T-helper 2 cell treated with Interferon-gamma antibody and Interleukin-4, amounts not matched to agents 100 ng/mL and 5 ng/mL, for 36 hours (primary cell): ENCODE data around the gene TRIM71. TPM values are rescaled to one million over a fixed set of nuclear protein-coding genes. Genes with fewer than 3 reads are reported as not detected.
"Not testable (repeated sequence)": the region's sequence is repeated elsewhere in the genome, so short reads cannot be mapped to it uniquely, and the experiment has no call there.

ENCODE experiments used
- intact Hi-C: fragments of 100-400 bp; cut with micrococcal nuclease; formaldehyde crosslinking; loops from one replicate; pipeline ENCODE4 v1.15.1; 2023
- total RNA-seq: library from RNA; stranded (reverse); gene quantifications from 2 replicates; pipeline ENCODE4 v1.2.3, GENCODE V29; 2022

TRIM71 gene
- total RNA-seq, 1 donor from 2014 or later, result not detected

DNA sequence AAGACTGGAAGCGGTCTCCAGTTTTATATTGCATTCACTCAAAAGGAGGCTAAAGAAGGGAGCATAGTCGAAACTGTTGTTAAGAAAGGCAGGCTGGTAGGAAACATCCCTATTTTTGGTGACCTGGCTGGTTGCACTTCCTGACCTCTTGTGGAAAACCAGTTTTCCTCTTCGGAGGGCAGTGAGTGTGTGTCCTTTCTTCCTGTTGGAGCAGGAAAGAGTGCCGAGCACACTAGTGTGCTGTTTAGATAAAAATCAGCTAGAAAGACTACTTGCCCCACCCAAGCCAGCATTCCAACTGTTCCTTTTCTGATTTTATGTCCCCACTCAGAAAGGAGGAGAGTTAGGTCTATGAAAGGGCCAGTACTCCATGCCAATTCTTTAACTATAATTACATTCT lies 68.5 kb downstream of the TRIM71 start:
- intact Hi-C loops, result no loop called here

DNA sequence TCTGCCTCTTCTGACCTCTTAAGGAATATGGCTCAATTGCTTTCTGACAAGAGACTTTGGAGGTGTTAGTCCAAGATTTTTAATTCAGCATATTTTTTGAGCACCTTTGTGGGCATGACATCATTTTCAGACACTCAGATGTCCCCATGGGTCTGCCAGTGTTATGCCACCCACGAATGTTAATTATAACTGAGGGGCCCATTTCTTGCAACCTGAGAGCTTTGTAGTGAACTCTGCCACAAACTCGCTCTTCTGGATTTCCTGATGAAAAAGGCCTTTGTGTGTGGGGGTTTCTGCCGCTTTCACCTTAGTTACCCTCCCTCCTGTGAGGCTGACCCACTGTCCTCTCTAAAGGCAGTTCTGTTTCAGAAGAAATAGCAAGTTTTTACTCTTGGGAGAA lies 69.1 kb downstream of the TRIM71 start:
- intact Hi-C loops, result no loop called here

DNA sequence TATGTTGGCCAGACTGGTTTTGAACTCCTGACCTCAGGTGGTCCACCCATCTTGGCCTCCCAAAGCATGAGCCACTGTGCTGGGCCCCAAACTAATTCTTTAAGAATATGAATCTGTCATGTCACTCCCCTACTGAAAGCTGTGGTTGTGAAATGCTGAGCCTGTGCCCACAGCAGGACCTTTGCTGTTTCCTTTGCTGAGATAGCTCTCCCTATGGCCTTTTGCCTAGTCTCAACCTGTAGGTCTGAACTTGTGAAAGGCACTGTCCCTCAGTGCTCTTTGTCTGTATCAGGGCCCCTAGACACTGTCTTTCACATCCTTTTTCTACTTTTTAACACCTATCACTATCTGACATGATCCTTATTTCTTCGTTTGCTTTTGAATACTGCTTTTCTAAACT lies 70.9 kb downstream of the TRIM71 start:
- intact Hi-C loops, result no loop called here

DNA sequence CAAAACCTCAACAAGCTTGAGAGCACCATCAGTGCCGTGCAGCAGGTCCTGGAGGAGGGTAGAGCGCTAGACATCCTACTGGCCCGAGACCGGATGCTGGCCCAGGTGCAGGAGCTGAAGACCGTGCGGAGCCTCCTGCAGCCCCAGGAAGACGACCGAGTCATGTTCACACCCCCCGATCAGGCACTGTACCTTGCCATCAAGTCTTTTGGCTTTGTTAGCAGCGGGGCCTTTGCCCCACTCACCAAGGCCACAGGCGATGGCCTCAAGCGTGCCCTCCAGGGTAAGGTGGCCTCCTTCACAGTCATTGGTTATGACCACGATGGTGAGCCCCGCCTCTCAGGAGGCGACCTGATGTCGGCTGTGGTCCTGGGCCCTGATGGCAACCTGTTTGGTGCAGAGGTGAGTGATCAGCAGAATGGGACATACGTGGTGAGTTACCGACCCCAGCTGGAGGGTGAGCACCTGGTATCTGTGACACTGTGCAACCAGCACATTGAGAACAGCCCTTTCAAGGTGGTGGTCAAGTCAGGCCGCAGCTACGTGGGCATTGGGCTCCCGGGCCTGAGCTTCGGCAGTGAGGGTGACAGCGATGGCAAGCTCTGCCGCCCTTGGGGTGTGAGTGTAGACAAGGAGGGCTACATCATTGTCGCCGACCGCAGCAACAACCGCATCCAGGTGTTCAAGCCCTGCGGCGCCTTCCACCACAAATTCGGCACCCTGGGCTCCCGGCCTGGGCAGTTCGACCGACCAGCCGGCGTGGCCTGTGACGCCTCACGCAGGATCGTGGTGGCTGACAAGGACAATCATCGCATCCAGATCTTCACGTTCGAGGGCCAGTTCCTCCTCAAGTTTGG lies 72.9 kb downstream of the TRIM71 start:
- intact Hi-C loops, result no loop called here

DNA sequence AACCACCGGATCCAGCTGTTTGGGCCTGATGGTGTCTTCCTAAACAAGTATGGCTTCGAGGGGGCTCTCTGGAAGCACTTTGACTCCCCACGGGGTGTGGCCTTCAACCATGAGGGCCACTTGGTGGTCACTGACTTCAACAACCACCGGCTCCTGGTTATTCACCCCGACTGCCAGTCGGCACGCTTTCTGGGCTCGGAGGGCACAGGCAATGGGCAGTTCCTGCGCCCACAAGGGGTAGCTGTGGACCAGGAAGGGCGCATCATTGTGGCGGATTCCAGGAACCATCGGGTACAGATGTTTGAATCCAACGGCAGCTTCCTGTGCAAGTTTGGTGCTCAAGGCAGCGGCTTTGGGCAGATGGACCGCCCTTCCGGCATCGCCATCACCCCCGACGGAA lies 73.6 kb downstream of the TRIM71 start:
- intact Hi-C loops, result no loop called here

DNA sequence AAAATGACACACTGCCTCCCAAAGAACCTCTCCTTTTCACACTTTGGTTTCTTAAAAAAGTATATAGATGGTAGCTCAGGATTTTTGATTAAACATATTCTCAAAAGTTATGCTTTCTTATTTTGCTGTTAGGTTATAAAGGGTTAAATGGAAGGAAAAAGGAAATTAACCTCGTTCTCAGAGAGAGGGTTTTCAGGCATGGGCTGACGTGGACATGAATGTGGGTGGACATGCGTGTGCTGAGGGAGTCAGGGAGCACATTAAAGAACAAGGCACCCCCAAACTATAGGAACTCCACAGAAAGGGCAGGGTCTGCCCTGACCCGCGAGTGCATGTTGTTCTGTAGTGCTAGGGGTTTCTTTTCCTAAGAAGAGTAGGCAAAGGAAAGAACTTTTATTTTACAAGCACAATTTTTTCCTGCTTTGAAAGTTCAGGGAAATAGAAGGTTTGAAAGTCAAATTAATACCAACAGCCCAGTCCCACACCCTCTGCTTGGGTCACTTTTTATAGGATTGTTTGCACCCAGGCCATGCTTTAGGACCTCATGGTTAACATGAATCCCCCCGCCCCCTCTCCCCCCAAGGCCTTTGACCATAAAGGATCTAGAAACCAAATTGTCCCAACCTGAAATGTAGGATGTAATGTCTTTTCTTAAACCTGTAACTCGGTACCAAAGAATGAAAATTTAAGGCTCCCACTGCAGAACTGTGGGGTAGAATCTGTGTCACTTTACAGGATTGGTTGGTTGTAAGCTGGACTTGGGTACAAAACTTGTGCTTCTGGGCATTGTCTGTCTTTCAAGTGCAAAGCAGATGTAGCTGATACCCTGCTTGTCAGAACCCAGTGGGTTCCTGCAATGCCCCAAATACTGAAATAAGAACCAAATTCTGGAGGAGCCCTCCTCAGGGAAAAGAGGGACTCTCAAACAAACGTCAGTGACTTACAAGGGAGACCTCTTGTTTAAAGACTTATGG lies 75.1 kb downstream of the TRIM71 start:
- intact Hi-C loops, result no loop called here

DNA sequence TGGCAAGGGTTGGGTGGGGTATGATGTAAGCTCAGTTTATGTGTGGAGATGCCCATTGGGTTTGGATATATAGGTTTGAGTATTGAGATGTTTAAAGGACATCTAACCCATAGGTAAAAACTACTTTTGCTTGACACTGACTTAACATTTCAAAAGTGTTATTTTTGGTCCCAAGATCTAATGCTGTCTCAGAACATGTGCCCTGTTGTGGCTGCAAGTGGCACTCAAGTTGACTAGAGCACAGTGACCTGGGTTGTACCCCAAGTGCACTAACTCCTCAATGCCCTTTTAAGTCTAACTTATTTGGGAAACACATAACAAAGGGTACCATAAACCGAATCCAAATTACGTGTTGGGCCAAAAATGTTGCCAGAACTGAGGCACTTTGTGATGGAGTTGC lies 77.2 kb downstream of the TRIM71 start:
- intact Hi-C loops, result no loop called here

DNA sequence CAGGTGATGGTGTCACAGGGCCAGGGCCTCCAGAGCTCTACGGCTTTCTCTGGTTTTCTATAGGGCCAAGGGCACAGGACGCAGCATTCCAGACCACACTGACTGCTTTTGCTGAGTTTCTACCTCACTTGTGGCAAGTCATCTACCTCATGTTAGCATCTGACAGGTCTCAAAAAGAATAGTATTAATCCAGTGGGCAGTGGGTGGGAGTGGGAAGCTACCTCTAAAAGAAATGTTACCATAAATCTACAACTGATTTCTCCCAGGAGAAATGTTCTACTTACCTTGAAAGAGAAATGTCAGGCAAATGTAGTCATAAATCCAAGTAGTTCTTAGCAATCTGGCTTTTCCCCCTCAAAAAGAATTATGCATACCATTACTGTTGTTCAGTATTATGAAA lies 77.9 kb downstream of the TRIM71 start:
- intact Hi-C loops, result no loop called here

DNA sequence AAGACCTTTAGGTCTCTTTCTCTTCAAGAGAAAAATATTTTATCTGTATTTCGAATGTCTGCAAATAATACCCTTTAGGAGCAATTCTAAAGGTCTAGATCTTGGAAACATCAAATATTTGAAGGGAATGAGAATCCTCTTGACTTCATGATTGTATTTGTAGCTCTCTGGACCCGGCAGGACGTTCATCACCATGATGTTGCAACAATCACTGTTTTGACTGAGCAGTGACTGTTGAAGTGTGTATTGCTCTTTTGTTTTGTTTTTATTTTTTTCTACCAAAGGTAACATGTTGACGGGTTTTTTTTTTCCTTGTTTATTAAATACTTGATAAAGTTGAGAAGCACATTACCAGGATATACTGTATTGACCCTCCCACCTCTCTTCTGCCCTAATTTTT lies 78.3 kb downstream of the TRIM71 start:
- intact Hi-C loops, result no loop called here

DNA sequence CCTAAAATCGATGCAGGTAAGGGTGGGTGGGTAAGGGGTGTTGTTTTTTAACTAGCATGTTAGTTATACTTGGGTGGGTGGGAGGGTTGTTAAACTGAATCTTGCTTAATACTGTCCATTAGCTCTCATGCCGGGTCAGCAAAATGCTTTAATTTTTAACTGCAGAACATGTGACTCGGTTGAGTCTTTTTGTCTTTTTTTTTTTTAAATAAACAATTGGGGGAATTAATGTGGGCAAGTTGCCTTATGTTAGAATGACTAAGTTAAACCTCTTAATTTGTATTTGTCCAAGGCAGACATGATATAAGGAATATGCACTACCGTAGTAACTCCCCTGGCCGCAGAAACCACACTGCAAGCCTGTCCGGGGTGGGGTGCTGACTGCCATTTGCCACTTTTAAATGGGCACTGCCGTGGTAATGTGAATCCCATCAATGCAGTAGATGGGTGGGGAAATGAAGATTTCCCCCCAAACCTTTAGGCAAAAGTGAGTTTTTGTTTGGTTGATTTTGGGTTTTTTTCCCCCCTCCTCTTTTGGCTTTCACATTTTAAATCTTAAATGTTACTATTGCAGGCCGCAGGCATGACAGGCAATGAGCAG lies 79.3 kb downstream of the TRIM71 start:
- intact Hi-C loops, result no loop called here

DNA sequence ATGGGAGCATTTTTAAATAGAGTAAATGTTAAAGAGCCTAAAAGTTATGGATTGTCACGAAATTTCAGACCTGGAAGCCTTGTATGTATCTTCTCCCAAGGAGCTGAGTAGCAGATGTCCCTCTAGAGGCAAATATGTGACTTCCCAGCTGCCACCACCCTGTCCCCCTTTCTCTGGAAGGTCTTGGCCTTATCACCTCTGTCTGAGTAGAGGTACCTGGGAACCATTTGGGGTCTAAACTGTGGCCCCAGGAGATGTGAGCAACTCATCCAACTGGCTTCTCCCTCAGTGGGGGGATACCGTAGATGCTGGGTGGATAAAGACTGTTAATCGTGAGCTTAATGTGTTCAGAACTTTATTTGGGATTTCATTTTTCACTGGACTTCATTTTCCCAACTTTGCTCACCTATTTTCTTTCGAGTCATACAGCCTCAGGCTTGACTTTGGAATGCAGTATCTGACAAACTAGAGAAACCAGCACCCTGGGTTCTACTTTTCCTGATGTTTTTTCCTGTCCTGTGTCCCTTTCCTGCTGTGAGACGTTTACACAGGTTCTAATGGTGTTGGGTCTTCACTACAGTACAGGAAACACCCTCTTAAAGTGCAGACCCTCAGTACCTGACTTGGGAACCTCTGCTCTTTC lies 80.3 kb downstream of the TRIM71 start:
- intact Hi-C loops, result no loop called here

DNA sequence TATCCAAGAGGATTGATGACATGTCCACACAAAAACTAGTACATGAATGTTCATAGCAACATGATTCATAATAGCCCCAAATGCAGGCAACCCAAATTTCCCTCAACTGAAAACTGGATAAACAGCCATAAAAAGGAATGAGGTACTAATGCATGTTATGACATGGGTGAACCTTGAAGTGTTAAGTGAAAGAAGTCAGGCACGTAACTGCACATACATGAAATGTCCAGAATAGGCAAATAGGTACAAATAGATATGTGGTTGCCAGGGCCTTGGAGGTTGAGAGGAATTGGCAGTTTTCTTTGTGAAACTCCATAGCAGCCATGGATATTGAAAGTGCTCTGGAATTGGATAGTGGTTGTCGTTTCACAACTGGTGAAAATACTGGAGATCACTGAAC lies 81.5 kb downstream of the TRIM71 start:
- intact Hi-C loops, result no loop called here

DNA sequence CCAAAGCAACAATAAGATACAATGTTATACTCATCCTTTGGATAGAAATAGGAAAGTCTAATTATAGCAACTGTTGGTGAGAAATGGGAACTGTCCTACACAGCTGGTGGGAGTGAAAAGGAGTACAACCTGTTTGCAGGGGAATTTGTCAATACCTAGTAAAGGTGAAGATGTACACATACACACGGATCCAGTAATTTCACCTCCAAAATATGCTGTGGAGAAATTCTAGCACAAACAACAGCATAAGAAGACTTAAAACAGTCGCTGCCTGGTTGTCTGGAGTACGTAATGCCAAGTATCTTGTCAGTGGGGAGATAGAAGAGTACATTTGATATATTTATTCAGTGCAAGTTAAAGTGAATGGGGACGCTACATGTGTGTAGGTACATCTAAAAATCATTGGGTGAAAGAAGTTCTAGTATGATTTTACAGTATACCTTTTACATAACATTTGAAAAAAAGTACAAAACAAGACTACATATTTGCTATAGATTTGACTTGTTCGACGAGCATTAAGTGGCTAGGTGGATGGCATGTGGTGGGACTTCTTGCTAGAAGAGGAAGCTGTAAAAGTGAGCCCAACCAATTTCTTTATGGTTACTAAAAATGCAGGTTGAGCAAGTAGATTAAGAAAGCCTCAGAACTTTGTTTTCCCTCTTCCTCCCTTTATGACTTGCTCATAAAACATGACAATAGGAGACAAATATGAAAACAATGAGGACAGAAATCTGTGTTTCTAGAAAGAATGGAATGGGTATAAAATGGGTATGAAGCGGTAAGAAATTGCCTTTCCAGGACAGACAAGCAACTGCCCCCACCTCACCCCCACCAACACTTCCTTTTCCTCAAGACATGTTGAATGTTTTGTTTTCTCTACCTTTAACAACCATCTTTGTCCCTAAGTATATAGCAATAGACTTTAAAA lies 83.5 kb downstream of the TRIM71 start:
- intact Hi-C loops, result no loop called here

DNA sequence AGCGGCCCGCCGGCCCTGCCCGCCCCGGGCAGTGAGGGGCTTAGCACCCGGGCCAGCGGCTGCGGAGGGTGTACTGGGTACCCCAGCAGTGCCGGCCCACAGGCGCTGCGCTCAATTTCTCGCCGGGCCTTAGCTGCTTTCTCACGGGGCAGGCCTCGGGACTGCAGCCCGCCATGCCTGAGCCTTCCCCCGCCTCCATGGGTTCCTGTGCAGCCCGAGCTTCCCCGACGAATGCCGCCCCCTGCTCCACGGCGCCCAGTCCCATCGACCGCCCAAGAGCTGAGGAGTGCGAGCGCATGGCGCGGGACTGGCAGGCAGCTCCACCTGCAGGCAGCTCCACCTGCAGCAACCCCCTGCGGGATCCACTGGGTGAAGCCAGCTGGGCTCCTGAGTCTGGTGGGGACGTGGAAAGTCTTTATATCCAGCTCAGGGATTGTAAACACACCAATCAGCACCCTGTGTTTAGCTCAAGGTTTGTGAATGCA lies 85.1 kb downstream of the TRIM71 start:
- intact Hi-C loops, result not testable (repeated sequence)

DNA sequence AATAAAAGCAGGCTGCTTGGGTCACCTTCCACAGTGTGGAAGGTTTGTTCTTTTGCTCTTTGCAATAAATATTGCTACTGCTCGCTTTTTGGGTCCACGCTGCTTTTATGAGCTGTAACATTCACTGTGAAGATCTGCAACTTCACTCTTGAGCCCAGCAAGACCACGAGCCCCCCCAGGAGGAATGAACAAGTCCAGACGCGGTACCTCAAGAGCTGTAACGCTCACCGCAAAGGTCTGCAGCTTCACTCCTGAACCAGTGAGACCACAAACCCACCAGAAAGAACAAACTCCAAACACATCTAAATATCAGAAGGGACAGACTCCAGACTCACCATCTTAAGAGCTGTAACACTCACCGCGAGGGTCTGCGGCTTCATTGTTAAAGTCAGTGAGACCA lies 86.2 kb downstream of the TRIM71 start:
- intact Hi-C loops, result no loop called here

DNA sequence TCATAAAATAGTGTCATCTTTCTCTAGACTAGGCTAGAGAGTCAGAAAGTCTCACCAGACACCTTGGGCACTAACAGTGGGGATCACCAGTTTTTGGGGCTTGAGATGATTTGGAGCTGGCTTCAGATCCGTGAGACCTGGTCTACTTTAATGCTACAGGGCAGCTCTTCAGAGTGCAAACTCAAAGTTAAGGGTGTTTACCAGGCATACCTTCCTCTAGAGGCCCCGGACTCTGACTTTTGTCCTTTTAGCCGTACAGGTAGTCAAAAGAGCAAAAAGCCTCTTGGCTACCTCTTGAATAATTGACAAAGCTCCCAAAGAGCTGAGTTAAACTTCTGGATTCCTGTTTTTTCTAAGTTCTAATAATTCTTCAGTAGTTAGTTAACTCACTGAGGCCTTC lies 92.2 kb downstream of the TRIM71 start:
- intact Hi-C loops, result no loop called here

DNA sequence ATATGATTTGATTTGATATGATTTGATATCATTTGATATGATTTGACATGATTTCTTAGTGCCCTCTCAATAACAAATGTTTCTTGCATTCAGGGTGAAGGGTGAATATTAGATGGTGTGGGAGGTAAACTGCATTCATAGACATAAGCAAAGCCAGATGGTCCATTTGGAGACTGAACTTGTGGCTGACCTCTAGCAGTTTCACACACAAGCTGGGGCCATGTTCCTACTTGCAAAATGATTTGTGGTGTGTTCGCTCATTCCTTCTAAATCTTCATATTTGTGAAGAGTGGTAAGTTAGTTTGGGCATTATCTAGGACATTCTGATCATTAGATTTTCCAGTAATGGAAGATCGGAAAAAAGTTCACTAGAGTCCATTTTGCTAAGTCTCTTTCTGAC lies 93.2 kb downstream of the TRIM71 start:
- intact Hi-C loops, result no loop called here

DNA sequence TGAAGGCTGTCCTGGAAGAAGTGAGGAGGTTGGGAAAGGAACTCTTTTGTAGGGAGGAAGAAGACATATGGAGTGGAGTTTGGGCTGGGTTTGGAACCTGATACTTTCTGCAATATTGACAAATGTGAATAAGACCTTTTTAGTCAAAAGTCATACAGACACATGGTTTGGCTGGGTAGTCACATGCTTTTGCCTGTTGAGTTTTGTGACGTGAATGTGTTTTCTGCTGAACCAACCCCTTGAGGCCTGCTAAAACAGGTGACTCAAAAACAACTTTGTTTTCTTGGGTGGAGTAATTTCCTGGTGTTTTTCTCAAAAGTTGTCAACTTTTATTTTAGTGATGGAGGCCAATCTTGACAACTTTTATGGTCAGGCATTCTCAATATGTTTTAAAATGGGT lies 94.2 kb downstream of the TRIM71 start:
- intact Hi-C loops, result no loop called here

DNA sequence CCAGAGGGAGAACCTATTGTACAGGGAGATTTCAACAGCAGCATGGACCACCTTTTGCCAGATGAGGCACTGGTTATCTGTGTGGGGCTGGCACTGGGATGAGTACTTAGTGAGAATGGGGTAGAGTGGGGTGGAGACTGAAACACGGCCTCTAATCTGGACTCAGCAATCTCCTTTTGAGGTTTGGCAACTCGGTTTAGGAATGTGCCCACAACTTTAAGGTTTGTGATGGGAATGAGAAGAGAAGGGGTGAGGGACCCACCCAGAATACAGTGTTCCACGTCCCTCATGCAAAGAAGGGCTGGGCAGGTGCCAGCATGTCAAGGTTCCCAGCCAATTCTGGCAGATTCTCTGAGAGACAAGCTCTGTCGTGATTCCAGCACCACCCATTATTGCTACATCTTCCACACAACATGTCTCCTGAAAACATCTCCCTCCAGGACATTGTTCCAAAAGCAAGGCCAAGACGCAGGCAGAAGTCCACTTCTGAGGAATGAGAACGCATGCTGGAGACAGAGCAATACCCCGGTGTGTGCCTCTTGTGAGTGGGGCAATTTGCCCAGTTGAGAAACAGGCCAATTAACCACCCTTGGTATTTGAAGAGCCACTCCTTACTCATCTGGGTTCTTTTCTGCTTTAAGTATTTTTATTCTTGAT lies 96.1 kb downstream of the TRIM71 start:
- intact Hi-C loops, result no loop called here

DNA sequence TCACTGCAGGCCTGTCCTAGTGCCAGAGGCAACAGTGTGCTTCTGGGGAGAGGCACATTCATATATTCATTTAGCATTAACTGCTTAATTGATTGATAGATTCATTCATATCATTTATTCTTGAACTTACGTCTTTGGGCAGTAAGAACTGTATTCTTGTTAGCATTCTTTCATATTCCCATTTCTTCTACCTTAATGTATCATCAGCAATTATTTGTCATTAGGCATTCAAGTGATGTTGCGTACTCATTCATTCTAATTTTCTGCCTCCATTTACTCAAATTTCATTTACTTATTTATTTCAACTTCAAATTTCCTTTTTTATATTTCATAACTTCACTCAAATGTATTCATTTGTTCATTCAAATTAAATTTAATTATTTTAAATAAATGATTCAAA lies 102.1 kb downstream of the TRIM71 start:
- intact Hi-C loops, result no loop called here
